Stimulated activated CD4-positive, alpha-beta T cell treated with anti-CD3 and anti-CD28 coated beads, Interleukin-2, amount 100 ng/mL, for 4 hours (primary cell): ENCODE results near the gene RAI1.

ENCODE experiments used
- DNase-seq: peaks from one replicate; pipeline ENCODE4 v3.0.0-alpha.2; 2020; ENCODE audit warnings: low read depth

RAI1 gene

GRCh38 chr17:17830740-17831207 is 149.5 kb downstream of the RAI1 start:
- no peak for DNase-seq

GRCh38 chr17:17831208-17832031 is 150.2 kb downstream of the RAI1 start:
- DNase-seq, result no peak

- DNase-seq, result no peak
Measured at GRCh38 chr17:17832032-17832363, 150.7 kb downstream of the RAI1 start.

- no peak for DNase-seq
Measured at GRCh38 chr17:17833658-17834357, 152.6 kb downstream of the RAI1 start.

- DNase-seq, result no peak
Measured at GRCh38 chr17:17834974-17835373, 153.7 kb downstream of the RAI1 start.

GRCh38 chr17:17835415-17836249 is 154.4 kb downstream of the RAI1 start:
- no peak for DNase-seq

GRCh38 chr17:17836250-17836817 is 155.1 kb downstream of the RAI1 start:
- DNase-seq, result peak; percentile 95

- peak; percentile 51 for DNase-seq
Measured at GRCh38 chr17:17836818-17837379, 155.6 kb downstream of the RAI1 start, which contains the start of gene SREBF1. TSS of gene SREBF1 (minus strand) at chr17:17836986. CDS start at chr17:17836817, 169 bp downstream.

GRCh38 chr17:17837380-17837821 is 156.1 kb downstream of the RAI1 start:
- no peak for DNase-seq

GRCh38 chr17:17837966-17838962 is 157.0 kb downstream of the RAI1 start:
- DNase-seq, result no peak

GRCh38 chr17:17839791-17840707 is 158.8 kb downstream of the RAI1 start:
- peak; percentile 70 for DNase-seq

GRCh38 chr17:17840751-17841591 is 159.7 kb downstream of the RAI1 start:
- DNase-seq, result no peak

GRCh38 chr17:17841601-17842025 is 160.4 kb downstream of the RAI1 start:
- no peak for DNase-seq

- no peak for DNase-seq
Measured at GRCh38 chr17:17842111-17842876, 161.0 kb downstream of the RAI1 start.

GRCh38 chr17:17843096-17843495 is 161.8 kb downstream of the RAI1 start:
- DNase-seq, result no peak

GRCh38 chr17:17844079-17844478 is 162.8 kb downstream of the RAI1 start:
- no peak for DNase-seq

GRCh38 chr17:17844500-17844899 is 163.2 kb downstream of the RAI1 start:
- no peak for DNase-seq
